Right kidney (tissue), 1 donor: Measurements from ENCODE around the gene LAMA3.

Experiments used
- DNase-seq: peaks from one replicate; pipeline ENCODE4 v3.0.0-alpha.2; 2016

LAMA3 gene

GRCh38 chr18:23825978-23826405, 136.7 kb downstream of the LAMA3 start:
- DNase-seq: no peak

DNA sequence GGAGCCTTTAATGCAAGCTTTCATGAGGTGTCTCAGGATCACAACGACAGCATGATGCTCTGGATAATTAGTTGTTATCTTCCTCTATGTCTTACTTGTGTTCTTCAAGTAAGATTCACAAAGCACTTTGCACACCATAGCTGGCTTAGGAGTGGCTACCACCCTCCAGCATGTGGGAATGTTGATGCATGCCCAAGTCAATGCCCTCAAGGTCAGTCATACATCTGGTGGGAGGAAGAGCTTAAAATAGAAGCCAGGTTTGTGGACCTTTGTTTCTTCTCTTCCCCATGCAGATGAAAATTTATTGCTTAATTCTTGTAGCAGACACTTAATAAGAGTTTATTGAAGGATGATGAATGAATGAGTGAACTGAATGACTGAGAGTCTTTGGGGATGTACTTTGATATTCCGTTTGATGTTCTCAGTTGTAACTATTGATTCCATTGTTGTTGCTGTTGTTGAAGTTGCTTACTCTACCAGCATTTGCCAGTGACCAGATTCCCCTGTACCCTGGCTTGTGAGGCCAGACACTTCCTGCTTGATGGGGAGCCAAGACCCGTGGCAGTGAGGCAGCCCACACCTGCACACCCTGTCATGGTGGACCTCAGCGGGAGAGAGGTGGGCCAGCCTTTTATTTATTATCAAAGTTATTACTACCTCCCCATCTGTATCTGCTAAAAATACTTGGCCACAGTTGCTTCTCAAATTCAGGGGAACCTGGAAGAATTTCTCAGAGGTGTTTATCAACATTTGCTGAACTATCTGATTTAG, 137.8 kb downstream of the LAMA3 start:
- DNase-seq: no peak

- DNase-seq: no peak
Observed at GRCh38 chr18:23827681-23828080, 138.4 kb downstream of the LAMA3 start.

DNA sequence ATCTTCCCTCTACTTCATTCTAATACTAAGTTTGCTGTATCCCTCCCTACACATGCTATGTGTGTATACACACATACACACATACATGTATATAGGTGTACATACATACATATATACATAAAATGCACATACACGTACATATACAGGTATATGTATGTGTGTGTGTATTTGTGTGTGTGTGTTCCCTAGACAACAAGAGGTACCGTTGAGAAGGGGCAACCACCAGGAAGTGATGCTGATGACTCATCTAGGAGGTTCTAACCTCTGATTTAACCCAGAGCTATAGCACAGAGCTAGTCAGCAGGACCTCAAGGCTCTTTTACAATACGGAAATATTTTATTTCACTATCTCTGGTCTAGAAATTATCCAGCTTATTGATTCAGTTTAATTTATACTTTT, 139.2 kb downstream of the LAMA3 start:
- no peak for DNase-seq

GRCh38 chr18:23832911-23833310, 143.7 kb downstream of the LAMA3 start:
- DNase-seq: no peak

DNA sequence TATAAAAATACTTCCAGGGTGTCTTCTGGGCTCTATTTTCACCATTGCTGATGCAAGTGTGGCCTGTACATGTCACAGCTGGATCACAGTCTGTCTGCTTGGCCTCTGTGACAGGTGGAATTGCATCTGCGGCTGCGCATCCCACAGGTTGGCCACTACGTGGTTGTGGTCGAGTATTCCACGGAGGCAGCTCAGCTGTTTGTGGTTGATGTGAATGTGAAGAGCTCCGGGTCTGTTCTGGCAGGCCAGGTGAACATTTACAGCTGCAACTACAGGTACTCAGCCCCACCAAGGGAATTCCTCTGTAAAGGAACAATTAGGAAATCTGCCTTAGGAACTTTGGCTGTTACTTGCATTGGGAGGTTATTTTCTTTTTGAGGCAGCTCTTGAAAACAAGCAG, 144.5 kb downstream of the LAMA3 start:
- no peak for DNase-seq

DNA sequence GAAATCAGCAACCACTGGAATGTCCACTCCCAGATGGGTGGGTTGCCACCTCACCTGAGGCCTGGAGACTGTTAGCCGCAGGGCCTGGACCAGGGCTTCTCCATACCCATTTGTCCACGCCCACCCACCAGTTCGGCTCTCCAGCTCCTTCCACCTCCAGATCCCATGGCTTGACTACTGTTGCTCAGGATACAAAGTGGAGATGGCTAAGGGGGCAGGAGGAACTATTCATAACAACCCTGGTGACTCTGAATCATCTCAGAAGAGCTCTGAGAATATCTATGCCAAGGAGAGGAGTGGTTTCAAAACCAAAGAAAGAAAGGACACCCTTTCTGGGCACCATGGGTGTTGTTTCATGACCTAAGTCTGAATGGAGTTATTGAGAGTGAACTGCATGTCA, 145.8 kb downstream of the LAMA3 start:
- no peak for DNase-seq

GRCh38 chr18:23835506-23835905, 146.3 kb downstream of the LAMA3 start:
- DNase-seq: no peak

GRCh38 chr18:23837591-23837990, 148.3 kb downstream of the LAMA3 start:
- no peak for DNase-seq

GRCh38 chr18:23838233-23838632, 149.0 kb downstream of the LAMA3 start:
- no peak for DNase-seq

DNA sequence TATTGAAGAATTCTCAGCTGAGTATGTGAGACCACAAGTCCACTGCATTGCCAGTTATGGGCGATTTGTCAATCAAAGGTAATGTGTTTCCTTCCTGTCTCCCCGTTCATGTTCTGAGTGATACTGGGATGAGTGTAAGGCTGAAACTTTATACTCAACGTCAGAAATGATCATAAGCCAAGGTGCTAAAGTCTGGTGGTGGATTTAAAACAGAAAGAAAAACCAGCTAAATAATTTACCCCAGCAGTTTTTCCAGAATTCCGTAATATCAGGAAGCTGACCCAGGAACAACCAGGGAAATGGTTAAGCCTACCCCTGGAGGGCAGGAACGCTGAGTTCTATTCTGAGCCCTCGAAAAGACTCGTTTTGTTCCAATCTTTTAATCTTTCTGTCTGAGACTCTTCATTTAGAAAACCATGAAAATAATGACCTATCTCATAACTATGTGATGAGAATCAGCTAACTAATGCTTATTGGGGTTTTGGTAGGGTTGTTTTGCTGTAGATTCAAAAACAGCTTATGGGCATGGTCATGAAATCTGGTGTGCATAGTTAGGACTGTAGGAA, 149.6 kb downstream of the LAMA3 start:
- no peak for DNase-seq

DNA sequence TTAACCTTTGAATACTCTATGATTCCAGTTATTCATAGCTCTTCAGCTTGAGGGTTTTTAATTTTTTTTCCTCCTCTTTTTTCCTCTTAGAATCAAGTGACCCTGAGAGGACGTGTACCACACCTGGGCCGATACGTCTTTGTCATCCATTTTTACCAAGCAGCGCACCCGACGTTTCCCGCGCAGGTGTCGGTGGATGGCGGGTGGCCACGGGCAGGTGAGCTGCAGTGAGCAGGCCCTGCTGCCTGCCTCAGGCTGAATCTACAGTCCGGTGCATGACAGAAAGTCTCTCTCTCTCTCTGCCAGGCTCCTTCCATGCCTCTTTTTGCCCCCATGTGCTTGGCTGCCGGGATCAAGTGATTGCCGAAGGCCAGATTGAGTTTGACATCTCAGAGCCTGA, 153.1 kb downstream of the LAMA3 start:
- no peak for DNase-seq

DNA sequence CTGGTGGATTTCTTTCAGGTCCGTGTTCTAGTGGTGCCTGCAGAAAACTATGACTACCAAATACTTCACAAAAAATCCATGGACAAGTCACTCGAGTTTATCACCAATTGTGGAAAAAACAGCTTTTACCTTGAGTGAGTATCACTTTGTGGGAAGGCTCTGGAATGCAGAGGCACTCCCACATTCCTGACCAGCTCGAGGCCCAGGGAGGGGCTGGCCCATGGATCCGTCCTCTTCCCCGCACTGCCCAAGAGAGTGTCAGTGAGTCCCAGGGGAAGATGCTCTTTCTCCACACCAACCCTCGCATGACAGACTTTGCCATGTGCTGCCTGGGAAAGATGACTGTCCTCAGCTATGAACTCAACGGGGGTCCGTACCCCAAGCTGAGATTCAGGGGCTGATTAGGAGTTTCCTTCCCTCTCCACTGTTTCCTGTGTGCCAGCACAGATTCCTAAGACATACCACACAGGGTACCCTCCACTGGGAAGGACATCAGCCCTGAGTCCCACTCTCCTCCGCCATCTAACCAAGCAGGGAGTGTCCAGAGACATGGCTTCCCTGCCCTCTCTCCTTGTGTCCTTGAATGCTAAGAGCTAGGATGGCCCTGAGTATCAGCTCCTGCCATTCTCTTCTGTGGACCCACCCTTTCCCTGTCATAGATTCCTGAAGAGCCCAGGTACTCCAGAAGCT, 155.9 kb downstream of the LAMA3 start:
- DNase-seq: no peak

DNA sequence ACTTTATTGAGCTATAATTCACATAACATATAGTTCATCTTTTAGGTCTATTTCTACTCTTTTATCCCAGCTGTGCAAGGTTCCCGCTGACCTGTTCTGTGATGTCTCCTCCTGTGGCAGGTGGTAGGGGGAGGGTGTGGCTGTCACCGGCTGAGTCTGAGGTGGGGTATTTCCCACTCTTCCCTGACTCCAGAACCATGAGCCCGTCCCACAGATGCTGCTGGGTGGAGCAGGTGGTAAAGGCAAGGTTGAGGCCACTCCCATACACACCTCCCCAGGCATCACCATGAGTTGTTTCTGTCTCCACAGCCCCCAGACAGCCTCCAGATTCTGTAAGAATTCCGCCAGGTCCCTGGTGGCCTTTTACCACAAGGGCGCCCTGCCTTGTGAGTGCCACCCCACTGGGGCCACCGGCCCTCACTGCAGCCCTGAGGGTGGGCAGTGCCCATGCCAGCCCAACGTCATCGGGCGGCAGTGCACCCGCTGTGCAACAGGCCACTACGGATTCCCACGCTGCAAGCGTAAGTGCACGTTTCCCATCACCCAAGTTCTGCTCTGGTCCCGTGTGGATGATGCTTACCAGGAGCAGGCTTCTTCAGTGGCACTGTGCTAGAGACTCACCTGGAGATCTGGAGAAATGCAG, 156.9 kb downstream of the LAMA3 start:
- no peak for DNase-seq

- no peak for DNase-seq
Observed at GRCh38 chr18:23847321-23847986, 158.2 kb downstream of the LAMA3 start.

GRCh38 chr18:23849141-23849540, 159.9 kb downstream of the LAMA3 start:
- no peak for DNase-seq

GRCh38 chr18:23850215-23850614, 161.0 kb downstream of the LAMA3 start:
- DNase-seq: no peak

GRCh38 chr18:23851470-23852002, 162.3 kb downstream of the LAMA3 start:
- no peak for DNase-seq

DNA sequence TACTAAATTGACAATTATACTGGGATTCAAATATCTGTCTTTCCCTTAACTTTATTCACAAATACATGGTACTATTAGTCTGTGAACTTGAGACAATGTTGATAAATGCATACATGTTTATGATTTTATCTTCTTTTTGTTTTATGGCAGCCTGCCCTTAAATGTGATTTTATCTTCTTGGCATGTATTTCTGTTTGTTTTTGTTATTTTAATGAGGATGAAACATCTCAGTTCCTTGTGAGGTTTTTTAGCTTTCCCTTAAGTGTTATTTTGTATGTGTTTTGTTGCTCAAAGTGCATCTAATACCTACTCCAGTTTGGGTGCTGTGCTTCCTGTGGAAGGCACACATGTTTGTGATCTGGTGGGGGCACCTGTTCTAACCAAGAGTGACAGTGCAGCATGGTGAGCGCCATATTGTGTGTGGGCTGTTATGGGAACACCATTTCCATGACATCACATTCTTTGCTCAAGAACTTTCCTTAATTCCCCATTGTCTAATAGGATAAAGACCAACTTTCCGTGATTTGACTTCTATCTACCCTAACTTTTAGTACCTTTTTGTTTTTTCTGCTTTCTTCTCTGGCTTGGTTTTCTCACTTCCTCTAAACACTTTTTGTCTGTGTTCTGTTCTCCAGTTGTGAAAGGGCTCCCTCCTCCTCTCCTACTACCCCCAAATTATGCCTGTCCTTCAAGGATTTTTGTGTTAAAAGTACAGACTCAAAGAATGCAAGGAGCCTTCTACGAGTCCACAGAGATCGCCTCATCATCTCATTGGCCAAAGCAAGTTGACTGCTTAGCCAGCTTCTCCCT, 163.2 kb downstream of the LAMA3 start:
- DNase-seq: no peak

DNA sequence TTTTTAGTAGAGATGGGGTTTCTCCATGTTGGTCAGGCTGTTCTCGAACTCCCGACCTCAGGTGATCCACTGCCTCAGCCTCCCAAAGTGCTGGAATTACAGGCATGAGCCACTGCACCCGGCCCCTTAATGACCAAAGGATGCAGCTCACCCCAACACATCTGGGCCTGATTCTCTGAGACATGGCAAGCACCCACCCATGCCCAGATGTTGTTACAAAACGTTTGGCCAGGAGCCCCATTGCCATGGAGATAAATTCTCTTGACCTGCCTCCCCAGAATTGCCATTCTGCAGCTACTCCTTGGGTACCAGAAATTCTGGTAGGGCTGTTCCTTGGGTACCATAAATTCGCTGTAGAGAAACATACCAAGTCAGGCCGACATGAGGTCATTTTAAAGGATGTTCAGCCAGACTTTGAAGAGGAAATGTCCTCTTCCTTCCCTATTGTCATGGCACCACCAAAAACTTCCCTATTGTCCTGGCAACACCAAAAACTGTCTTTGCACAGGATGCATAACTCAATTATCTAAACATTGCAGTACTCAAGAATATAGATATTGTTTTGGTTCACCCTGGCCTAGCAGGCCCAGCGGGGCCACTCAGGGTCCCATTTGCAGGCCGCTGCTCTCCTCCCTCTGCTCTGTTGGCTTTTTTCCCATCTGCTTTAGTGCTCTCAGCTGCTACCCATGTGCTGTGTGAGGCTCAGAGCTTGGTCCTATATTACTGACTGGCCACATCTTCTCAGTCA, 164.4 kb downstream of the LAMA3 start:
- no peak for DNase-seq

DNA sequence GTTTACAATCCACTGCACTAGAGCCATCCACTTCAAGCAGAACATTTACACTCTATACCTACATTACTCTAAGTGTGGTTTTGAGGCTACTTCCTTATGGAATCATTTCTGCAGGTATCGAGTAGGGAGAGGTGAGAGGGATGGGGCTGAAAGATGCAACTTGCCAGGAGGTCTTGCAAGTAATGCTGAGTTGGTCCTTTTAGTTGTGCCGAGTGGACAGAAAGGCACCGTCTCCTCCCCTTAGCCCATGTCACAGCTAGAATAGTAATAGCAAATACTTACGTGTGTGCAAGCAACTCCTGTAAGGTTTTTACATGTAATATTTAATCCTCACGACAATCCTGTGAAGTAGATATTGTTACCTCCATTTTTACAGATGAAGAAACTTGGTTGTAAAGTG, 166.5 kb downstream of the LAMA3 start:
- no peak for DNase-seq
